Measurements from ENCODE around the gene SEMA4F. TPM values are rescaled to one million over a fixed set of nuclear protein-coding genes. Genes with fewer than 3 reads are reported as not detected.

Gene SEMA4F
- total RNA-seq, 1 donor = 3.6 TPM

DNA sequence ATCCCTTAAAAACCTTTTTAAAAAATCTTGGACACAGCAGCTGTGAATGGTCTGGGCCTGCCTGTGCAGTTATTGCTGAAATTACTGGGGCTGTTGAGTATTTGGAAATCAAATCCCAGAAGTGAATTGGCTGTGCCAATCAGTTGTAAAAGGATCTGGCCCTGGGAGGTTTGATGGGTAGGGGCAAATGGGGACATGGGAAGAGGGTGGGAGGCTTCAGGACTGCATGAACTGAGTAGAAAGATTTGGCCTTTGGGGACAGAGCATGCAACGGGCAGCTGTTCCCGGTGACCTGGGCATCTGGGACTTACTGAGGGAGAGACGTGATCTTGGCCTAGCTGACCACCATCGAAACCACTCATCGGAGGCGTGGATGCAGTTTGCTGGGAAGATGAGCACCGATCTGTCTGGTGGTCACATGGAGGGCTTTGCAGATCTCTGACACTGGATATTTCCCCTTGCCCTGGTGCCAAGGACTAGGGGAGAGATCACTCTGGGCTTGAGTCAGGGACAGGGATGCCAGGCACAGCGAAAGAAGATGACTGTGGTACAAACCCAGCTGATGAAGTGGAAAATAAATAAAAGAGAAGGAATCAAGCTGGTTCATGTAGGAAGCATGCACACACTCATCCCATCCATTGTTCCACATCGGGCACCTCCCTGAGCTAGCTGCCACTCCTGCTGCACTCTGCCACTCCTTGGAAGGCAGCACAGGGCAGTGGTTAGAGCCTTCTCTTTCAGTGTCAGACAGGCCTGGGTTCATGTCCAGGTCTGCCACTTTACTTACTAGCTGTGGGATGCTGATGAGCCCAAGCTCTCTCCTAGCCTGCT is 58.4 kb downstream of the SEMA4F start:
- H3K4me3 ChIP-seq (ENCODE audit: low read depth, low read length) = no peak overlapping the region
- TF ChIP-seq, protein P1, sequence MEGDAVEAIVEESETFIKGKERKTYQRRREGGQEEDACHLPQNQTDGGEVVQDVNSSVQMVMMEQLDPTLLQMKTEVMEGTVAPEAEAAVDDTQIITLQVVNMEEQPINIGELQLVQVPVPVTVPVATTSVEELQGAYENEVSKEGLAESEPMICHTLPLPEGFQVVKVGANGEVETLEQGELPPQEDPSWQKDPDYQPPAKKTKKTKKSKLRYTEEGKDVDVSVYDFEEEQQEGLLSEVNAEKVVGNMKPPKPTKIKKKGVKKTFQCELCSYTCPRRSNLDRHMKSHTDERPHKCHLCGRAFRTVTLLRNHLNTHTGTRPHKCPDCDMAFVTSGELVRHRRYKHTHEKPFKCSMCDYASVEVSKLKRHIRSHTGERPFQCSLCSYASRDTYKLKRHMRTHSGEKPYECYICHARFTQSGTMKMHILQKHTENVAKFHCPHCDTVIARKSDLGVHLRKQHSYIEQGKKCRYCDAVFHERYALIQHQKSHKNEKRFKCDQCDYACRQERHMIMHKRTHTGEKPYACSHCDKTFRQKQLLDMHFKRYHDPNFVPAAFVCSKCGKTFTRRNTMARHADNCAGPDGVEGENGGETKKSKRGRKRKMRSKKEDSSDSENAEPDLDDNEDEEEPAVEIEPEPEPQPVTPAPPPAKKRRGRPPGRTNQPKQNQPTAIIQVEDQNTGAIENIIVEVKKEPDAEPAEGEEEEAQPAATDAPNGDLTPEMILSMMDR (IDR thresholded peaks at IDR 0.05; ENCODE audit: insufficient read depth, low read length) = no peak
- peak; percentile 37 for DNase-seq (ENCODE audit: low read depth)

DNA sequence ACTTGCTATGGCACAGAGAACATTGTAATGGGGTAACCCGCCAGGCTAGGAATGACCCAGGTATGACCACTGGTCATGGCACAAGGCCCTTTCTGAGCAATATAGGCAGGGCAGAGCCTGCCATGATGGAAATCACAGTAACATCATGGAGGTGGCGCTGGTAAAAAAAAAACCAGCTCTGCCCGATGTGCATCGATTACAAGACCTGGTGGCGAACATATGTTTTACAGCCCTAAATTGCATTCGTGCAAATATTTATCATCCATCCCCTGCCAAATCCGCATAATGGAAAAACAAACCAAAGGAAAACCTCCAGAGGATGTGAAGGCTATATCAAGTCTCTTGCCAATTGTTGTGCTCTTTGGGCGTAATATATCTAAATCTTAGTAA is 60.6 kb downstream of the SEMA4F start:
- TF ChIP-seq, protein P1 (IDR thresholded peaks at IDR 0.05; ENCODE audit: insufficient read depth, low read length) = no peak
- no peak overlapping the region for H3K4me3 ChIP-seq (ENCODE audit: low read depth, low read length)
- no peak for DNase-seq (ENCODE audit: low read depth)

DNA sequence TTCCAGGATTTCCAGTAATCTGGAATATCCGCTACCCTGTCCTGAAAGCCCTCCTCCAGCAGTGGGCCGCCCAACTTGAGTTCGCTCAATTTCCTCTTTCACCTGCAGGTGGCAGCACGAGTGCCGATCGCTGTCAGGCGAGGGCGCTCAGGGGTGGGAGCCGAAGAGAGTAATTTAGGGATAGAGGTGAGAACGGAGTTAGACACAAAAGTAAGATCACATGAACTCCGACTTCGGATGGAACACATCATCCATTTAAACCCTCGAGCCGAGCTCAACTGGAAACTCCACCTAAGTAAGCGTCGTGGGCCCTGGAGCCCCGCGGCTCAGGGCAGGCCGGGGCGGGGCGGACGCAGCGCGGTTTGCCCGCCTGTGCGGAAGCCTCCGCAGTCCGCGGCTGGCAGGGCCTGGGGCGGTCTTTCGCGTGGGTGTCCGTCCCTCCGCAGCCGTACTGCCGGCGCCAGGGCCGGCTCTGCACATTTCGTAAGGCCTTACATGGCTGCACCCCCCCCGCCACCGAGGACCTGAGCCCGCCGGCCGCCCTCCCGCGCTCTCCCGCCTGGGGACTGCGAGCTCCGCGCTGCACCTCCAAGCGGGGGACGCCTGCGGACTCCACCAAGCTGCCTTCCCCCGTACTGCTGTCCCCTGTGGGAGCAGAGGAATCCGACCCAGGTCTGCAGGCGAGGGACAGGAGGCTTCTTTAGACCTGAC is 61.2 kb downstream of the SEMA4F start:
- DNase-seq (ENCODE audit: low read depth) = peak; percentile 85
- peak overlapping the region; percentile 59 for H3K4me3 ChIP-seq (ENCODE audit: low read depth, low read length)
- TF ChIP-seq, protein P1 (IDR thresholded peaks at IDR 0.05; ENCODE audit: insufficient read depth, low read length) = peak; percentile 82

DNA sequence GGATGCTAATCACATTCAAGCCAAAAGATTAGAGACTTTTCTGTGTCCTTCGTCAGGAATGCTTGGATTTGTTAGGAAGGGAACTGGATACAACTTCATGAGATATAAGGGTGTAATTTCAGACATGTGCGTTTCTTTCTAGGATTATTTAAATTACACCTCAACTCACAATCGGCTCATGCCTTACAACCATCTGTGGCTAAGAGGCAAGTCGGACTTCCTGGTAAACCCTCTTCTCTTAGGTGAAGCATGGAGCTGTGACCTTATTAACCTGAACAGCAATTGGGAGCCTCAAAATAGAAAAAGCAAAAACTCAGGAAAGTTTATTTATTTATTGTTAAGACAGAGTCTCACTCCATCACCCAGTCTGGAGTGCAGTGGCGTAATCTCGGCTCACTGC is 61.8 kb downstream of the SEMA4F start:
- H3K4me3 ChIP-seq (ENCODE audit: low read depth, low read length) = peak overlapping the region; percentile 59
- no peak for DNase-seq (ENCODE audit: low read depth)
- TF ChIP-seq, protein P1 (IDR thresholded peaks at IDR 0.05; ENCODE audit: insufficient read depth, low read length) = no peak

DNA sequence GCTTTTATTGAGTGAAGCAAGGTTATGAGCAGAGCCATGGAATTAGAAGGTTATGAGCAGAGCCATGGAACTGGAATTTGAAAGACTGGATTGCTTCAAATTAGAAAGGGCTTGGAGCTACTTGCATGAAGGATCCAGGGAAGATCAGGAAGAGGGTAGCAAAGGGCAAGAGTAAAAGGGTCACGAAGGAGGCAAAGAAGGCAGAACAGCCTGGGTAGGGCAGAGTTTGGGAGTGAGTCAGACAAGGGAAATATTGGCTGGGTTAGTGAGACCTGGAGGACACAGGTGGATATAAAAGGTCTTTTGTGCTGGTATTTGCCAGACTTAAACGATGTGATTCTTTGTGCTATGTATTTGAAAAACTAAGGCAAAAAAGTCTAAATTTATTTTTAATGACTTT is 65.0 kb downstream of the SEMA4F start:
- H3K4me3 ChIP-seq (ENCODE audit: low read depth, low read length) = no peak overlapping the region
- DNase-seq (ENCODE audit: low read depth) = no peak
- TF ChIP-seq, protein P1 (IDR thresholded peaks at IDR 0.05; ENCODE audit: insufficient read depth, low read length) = no peak

DNA sequence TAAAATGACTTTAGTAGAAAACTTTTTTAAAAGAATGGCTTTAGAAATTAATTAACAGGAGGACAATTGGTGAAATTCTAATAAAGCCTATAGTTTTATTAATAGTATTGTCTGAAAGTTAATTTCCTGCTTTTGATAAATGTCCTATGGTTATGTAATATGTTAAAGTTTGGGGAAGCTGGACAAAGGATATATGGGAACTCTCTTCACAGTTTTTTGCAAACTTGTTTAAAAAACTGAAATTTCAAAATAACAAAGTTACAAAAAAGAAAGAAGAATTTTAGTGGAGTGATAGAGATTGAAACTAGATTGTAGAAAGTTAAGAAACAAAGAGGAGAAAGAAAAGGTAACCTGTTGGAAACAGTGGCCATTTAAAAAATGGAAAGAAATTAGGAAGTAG is 67.3 kb downstream of the SEMA4F start:
- TF ChIP-seq, protein P1 (IDR thresholded peaks at IDR 0.05; ENCODE audit: insufficient read depth, low read length) = no peak
- no peak overlapping the region for H3K4me3 ChIP-seq (ENCODE audit: low read depth, low read length)
- no peak for DNase-seq (ENCODE audit: low read depth)
